Activated CD4-positive, alpha-beta T cell treated with anti-CD3 and anti-CD28 coated beads, Interleukin-2, amount 50 U/mL, for 4 hours (primary cell): ENCODE data around the gene PTGES3L.

Experiments
- DNase-seq, 2 experiments: peaks; one replicate each; pipeline ENCODE4 v3.0.0-alpha.2; 2020

Gene PTGES3L

GRCh38 chr17:42979511-42980273 is at the start of gene PTGES3L:
TSS of gene PTGES3L (minus strand) at chr17:42980080. CDS start at chr17:42980053, 27 bp downstream.
- DNase-seq, result no peak

- DNase-seq, result no peak
These were observed 48.5 kb upstream of the PTGES3L start for GRCh38 chr17:43028221-43028861.

- DNase-seq, result no peak
These were observed 47.5 kb upstream of the PTGES3L start for GRCh38 chr17:43027091-43028032.

GRCh38 chr17:43026595-43026994 is 46.7 kb upstream of the PTGES3L start:
- DNase-seq, result no peak

GRCh38 chr17:43025766-43026537 is 46.1 kb upstream of the PTGES3L start:
- no peak for DNase-seq

GRCh38 chr17:43025290-43025657 is 45.4 kb upstream of the PTGES3L start:
- no peak for DNase-seq

GRCh38 chr17:43024407-43025289 is 44.8 kb upstream of the PTGES3L start, which contains the start of gene RND2:
TSS of gene RND2 (plus strand) at chr17:43025231. CDS start at chr17:43025348, 117 bp downstream.
- DNase-seq, result peak; percentile 74 to 75

- DNase-seq, result peak; percentile 42 to 54
These were observed 42.0 kb upstream of the PTGES3L start, which contains the start of gene VAT1 for GRCh38 chr17:43021741-43022512. TSS of gene VAT1 (minus strand) at chr17:43022385. CDS start at chr17:43022322, 63 bp downstream.

- peak in 1 of 2 experiments; percentile 15 for DNase-seq
These were observed 41.2 kb upstream of the PTGES3L start for GRCh38 chr17:43020789-43021740.

- no peak for DNase-seq
These were observed 40.2 kb upstream of the PTGES3L start for GRCh38 chr17:43020030-43020621.

GRCh38 chr17:43019418-43019817 is 39.5 kb upstream of the PTGES3L start:
- DNase-seq, result no peak

- DNase-seq, result no peak
These were observed 39.1 kb upstream of the PTGES3L start for GRCh38 chr17:43018932-43019331.

- DNase-seq, result no peak
These were observed 38.4 kb upstream of the PTGES3L start for GRCh38 chr17:43018008-43018853.

- DNase-seq, result no peak
These were observed 36.3 kb upstream of the PTGES3L start for GRCh38 chr17:43016216-43016615.

- no peak for DNase-seq
These were observed 35.7 kb upstream of the PTGES3L start for GRCh38 chr17:43015579-43015978.

GRCh38 chr17:43014649-43015542 is 35.0 kb upstream of the PTGES3L start:
- DNase-seq, result no peak
